Hepatocyte (in vitro differentiated cells): Measurements from ENCODE around the gene TSPAN16. TPM values are rescaled to one million over a fixed set of nuclear protein-coding genes. Genes with fewer than 3 reads are reported as not detected.

Source experiments
- DNase-seq: peaks from one replicate; pipeline ENCODE4 v3.0.0-alpha.2; 2016; ENCODE audit warnings: low spot score
- H2AFZ ChIP-seq: fragments of 200-600 bp; sonication (generic); 2 replicates; pipeline ENCODE4 v1.6.0; 2016; ENCODE audit warnings: antibody characterized with exemption, mild to moderate bottlenecking
- H3K27ac ChIP-seq: fragments of 200-600 bp; sonication (generic); 2 replicates; pipeline ENCODE4 v1.5.1; 2016; ENCODE audit warnings: mild to moderate bottlenecking
- H3K27me3 ChIP-seq: fragments of 200-600 bp; sonication (generic); 2 replicates; pipeline ENCODE4 v1.6.1; 2016
- H3K36me3 ChIP-seq: fragments of 200-600 bp; sonication (generic); replicated peaks from 2 replicates; pipeline ENCODE4 v1.5.1; 2016; ENCODE audit warnings: low read depth; ENCODE audit not compliant: insufficient read depth
- H3K4me1 ChIP-seq: fragments of 200-600 bp; sonication (generic); 2 replicates; pipeline ENCODE4 v1.5.1; 2016; ENCODE audit warnings: mild to moderate bottlenecking, moderate library complexity; ENCODE audit not compliant: insufficient read depth
- H3K4me2 ChIP-seq: fragments of 200-600 bp; sonication (generic); 2 replicates; pipeline ENCODE4 v1.6.0; 2016
- H3K4me3 ChIP-seq: fragments of 200-600 bp; sonication (generic); 2 replicates; pipeline ENCODE4 v1.5.1; 2016; ENCODE audit warnings: mild to moderate bottlenecking
- H3K79me2 ChIP-seq: fragments of 200-600 bp; sonication (generic); 2 replicates; pipeline ENCODE4 v1.6.0; 2017; ENCODE audit warnings: mild to moderate bottlenecking
- H3K9me2 ChIP-seq: fragments of 200-600 bp; sonication (generic); replicated peaks from 2 replicates; pipeline ENCODE4 v1.6.0; 2017; ENCODE audit warnings: mild to moderate bottlenecking; ENCODE audit not compliant: insufficient read depth
- H3K9me3 ChIP-seq: fragments of 200-600 bp; sonication (generic); 2 replicates; pipeline ENCODE4 v1.5.1; 2016; ENCODE audit warnings: low read depth, mild to moderate bottlenecking
- H4K20me1 ChIP-seq: fragments of 200-600 bp; sonication (generic); 2 replicates; pipeline ENCODE4 v1.6.0; 2016; ENCODE audit warnings: mild to moderate bottlenecking; ENCODE audit not compliant: insufficient read depth, poor library complexity, severe bottlenecking
- EZH2 ChIP-seq: fragments of 200-600 bp; sonication (generic); IDR thresholded peaks from 2 replicates; pipeline ENCODE4 v1.6.1; 2016; ENCODE audit warnings: antibody characterized with exemption, mild to moderate bottlenecking, borderline replicate concordance
- EZH2phosphoT487 ChIP-seq: fragments of 200-600 bp; sonication (generic); IDR thresholded peaks from one replicate; pipeline ENCODE4 v1.6.1; 2018; ENCODE audit warnings: antibody characterized with exemption, mild to moderate bottlenecking, low read depth, moderate library complexity; ENCODE audit not compliant: unreplicated experiment, severe bottlenecking
- WGBS: methylation state at CpG from one replicate; pipeline ENCODE4 v1.1.6; 2016; ENCODE audit warnings: low lambda C conversion rate; ENCODE audit errors: missing lambda C conversion rate; 5-methylcytosine and 5-hydroxymethylcytosine counted together
- polyA plus RNA-seq: library from polyadenylated mRNA; unstranded; fragments of >200 nt; fragmentation: Nextera tagmentation; extraction: Ambion mirVana; gene quantifications from 2 replicates; pipeline ENCODE4 v1.2.1, GENCODE V29; 2016
- total RNA-seq: library from RNA; depleted of rRNA; stranded (reverse); fragments of >200 nt; gene quantifications from 2 replicates; pipeline ENCODE4 v1.2.3, GENCODE V29; 2014
- TF ChIP-seq, protein P1 (sequence below): fragments of 200-600 bp; sonication (generic); IDR thresholded peaks from 2 replicates; pipeline ENCODE4 v1.5.1; 2016; ENCODE audit warnings: antibody characterized with exemption, mild to moderate bottlenecking; ENCODE audit not compliant: poor library complexity

The TSPAN16 gene
- total and polyA plus RNA-seq, 2 experiments from 2014 or later = not detected

DNA sequence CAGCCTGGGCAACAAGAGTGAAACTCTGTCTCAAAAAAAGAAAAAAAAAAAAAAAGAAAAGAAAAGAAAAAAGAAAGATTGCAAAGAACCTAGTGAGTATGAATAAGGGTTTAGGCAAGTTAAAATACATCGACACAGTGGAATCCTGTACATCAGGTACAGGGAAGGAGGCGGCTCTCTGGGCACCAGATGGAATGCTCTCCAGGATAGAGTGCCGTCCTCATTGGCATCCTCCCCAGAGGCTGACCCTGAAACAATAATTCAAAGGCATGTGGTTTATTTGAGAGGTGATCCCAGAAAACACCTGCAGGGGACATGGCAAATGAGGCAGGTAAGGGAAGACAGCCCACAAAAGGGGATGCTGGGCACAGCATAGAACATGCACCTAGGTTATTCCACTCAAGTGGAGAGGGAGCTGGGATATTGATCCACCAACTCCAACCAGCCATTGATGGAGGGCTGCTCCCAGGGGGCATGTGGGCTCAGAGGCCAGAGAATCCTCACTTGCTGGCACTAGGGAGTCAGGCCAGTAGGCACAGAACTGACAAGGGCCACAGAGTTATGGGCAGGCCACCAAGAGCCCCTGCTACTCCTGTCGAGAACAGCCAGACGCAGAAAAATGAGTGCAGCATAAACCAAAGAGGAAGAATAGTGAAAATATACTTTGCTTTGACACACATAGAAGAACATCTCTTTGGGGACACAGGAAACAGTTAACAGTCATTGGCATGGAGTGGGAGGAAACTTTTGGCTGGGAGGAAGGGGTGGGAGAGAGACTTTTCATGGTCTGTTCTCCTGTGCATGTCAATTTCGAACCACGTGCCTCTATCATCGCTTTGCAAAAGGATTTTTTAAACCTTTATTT, 4.2 kb downstream of the TSPAN16 start:
- Histone ChIP-seq H3K27me3 (no peaks in the 10 kb centered on the region), H2AFZ (no peak overlapping the region), H3K4me1 (no peaks in the 10 kb centered on the region), H3K9me2 (no peaks in the 10 kb centered on the region), H3K9me3 (no peaks in the 10 kb centered on the region), H3K27ac (no peak overlapping the region), H3K36me3 (no peaks in the 10 kb centered on the region), H4K20me1 (no peaks in the 10 kb centered on the region), H3K79me2 (no peaks in the 10 kb centered on the region), H3K4me3 (no peak overlapping the region), H3K4me2 (no peak overlapping the region)
- TF ChIP-seq EZH2 (no peak), EZH2phosphoT487 (no peak)
- TF ChIP-seq, protein P1, sequence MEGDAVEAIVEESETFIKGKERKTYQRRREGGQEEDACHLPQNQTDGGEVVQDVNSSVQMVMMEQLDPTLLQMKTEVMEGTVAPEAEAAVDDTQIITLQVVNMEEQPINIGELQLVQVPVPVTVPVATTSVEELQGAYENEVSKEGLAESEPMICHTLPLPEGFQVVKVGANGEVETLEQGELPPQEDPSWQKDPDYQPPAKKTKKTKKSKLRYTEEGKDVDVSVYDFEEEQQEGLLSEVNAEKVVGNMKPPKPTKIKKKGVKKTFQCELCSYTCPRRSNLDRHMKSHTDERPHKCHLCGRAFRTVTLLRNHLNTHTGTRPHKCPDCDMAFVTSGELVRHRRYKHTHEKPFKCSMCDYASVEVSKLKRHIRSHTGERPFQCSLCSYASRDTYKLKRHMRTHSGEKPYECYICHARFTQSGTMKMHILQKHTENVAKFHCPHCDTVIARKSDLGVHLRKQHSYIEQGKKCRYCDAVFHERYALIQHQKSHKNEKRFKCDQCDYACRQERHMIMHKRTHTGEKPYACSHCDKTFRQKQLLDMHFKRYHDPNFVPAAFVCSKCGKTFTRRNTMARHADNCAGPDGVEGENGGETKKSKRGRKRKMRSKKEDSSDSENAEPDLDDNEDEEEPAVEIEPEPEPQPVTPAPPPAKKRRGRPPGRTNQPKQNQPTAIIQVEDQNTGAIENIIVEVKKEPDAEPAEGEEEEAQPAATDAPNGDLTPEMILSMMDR = no peak
- WGBS = 88% methylated on average over 8 of the region's 8 CpGs
- DNase-seq = no peak

DNA sequence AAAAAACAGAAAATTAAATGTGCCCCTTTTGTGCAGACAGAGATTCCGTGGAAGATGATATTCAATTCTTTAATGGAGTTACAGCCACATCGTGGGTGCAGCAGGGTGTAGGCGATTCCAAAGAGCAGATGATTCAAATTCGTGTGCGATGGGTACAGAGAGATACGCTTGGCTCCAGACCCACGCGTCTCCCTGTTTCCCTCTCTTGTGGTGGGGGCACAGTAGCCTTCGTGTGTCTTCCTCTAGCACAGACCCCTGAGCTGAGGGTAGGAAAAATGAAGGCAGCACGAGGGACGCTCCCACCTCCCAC, 4.8 kb downstream of the TSPAN16 start:
- no peaks in the 10 kb centered on the region for H3K27me3 ChIP-seq
- H3K36me3 ChIP-seq = no peaks in the 10 kb centered on the region
- no peak overlapping the region for H3K4me2 ChIP-seq
- TF ChIP-seq, protein P1 = no peak
- no peak overlapping the region for H2AFZ ChIP-seq
- no peak overlapping the region for H3K4me3 ChIP-seq
- no peaks in the 10 kb centered on the region for H4K20me1 ChIP-seq
- DNase-seq = no peak
- no peaks in the 10 kb centered on the region for H3K4me1 ChIP-seq
- WGBS = 84% methylated on average over 11 of the region's 11 CpGs
- H3K9me2 ChIP-seq = no peaks in the 10 kb centered on the region
- no peak overlapping the region for H3K27ac ChIP-seq
- no peaks in the 10 kb centered on the region for H3K9me3 ChIP-seq
- H3K79me2 ChIP-seq = no peaks in the 10 kb centered on the region

DNA sequence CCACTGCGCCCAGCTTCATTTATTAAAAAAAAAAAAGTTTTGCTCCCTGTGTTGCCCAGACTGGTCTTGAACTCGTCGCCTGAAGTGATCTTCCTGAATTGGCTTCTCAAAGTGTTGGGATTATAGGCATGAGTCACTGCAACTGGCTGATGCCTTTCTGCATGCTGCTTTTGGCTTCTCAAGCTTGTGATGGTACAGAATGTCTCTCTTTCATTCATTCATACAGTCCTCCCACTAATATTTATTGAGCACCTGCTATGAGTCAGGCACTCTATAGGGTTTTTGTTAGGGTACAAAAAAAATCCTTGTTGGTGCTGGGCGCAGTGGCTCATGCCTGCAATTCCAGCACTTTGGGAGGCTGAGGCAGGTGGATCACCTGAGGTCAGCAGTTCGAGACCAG, 9.0 kb downstream of the TSPAN16 start:
- Histone ChIP-seq H3K79me2 (no peaks in the 10 kb centered on the region), H3K9me3 (no peaks in the 10 kb centered on the region), H3K4me3 (no peak overlapping the region), H4K20me1 (no peaks in the 10 kb centered on the region), H2AFZ (no peak overlapping the region), H3K27me3 (no peaks in the 10 kb centered on the region), H3K4me2 (no peak overlapping the region), H3K27ac (no peak overlapping the region), H3K9me2 (no peaks in the 10 kb centered on the region), H3K4me1 (no peaks in the 10 kb centered on the region), H3K36me3 (no peaks in the 10 kb centered on the region)
- DNase-seq = no peak
- TF ChIP-seq EZH2phosphoT487 (no peak), EZH2 (no peak)
- TF ChIP-seq, protein P1 = no peak
- WGBS = 90% methylated on average over 5 of the region's 5 CpGs
